IPS-11a (cell line): Measurements from ENCODE around the gene INTS15.
"Not testable (repeated sequence)": the region's sequence is repeated elsewhere in the genome, so short reads cannot be mapped to it uniquely, and the experiment has no call there.

ENCODE experiments used
- H3K4me3 ChIP-seq: one replicate; pipeline ENCODE4 v1.5.1; 2013; ENCODE audit warnings: low read depth, low read length, control low read depth

The INTS15 gene

DNA sequence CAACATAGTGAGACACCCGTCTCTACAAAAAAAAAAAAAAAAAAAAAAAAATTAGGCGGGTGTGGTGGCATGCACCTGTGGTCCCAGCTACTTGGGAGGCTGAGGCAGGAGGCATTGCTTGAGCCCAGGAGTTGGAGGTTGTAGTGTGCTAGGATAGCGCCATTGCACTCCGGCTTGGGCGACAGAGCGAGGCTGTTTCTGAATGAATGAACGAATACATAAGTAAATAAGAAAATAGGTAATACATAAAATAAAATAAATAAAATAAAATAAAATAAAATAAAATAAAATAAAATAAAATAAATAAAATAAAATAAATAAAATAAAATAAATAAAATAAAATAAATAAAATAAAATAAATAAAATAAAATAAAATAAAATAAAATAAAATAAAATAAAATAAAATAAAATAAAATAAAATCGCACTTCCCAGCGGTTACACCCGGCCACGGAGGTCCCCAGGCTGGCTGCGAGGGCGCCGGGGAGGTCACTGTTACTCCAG lies 12.9 kb upstream of the INTS15 start:
- peak overlapping the region; percentile 60 for H3K4me3 ChIP-seq

- H3K4me3 ChIP-seq = peak within 1 kb of the TSS; percentile 60
Observed at GRCh38 chr7:6577369-6578113, 12.3 kb upstream of the INTS15 start, which contains the start of gene ZDHHC4. Gene ZDHHC4, plus strand, starts transcription at chr7:6577454. Its CDS starts 3,108 bp downstream, at chr7:6580562.

DNA sequence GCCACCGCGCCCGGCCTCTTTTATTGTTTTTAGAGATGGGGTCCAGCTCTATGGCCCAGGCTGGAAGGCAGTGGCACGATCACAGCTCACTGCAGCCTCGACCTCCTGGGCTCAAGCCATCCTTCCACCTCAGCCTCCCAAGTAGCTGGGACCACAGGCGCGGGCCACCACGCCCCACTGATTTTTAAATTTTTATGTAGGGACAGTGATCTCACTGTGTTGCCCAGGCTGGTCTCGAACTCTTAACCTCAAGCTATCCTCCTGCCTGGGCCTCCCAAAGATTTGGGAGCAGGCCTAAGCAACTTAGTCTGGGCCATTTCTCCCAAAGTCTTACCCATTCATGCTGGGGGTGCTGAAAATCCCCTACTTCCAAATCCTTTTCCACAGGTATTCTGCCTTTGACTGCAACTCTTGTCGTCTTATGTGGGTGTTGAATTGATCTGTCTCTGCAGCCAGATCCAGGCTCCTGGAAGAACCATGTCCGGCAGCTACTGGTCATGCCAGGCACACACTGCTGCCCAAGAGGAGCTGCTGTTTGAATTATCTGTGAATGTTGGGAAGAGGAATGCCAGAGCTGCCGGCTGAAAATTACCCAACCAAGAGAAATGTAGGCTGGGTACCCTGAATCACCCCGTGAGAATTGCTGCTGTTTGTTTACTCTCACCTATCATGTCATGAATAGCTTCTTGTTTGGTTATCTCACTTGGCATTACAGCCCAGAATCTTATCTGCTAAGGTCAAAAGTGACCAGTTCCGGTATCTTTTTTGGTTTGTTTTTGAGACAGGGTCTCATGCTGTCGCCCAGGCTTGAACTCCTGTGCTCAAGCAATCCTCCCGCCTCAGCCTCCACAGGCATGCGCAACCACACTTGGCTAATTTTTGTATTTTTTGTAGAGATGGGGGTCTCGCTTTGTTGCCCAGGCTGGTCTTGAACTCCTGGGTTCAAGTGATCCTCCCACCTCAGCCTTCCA lies 11.4 kb upstream of the INTS15 start:
- H3K4me3 ChIP-seq = no peak overlapping the region

- H3K4me3 ChIP-seq = no peak overlapping the region
Observed at GRCh38 chr7:6579446-6579845, 10.4 kb upstream of the INTS15 start.

DNA sequence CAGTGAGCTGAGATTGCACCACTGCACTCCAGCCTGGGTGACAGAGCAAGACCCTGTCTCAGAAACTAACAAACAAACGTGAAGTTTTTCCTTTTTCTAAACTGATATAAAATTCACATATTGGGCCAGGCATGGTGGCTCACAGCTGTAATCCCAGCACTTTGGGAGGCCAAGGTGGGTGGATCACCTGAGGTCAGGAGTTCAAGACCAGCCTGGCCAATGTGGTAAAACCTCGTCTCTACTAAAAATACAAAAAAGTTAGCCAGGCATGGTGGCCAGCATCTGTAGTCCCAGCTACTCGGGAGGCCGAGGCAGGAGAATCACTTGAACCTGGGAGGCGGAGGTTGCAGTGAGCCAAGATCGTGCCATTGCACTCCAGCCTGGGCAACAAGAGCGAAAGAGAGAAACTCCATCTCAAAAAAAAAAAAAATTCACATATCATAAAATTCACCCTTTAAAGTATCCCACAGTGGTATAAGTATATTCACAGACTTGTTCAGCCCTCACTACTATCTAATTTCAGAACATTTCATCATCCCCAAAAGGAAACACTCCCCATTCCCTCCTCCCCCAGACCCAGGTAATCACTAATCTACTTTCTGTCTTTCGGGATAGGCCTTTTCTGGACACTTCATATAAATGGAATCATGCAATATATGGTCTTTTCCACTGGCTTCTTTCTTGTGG lies 3.9 kb upstream of the INTS15 start:
- H3K4me3 ChIP-seq = not testable (repeated sequence)

DNA sequence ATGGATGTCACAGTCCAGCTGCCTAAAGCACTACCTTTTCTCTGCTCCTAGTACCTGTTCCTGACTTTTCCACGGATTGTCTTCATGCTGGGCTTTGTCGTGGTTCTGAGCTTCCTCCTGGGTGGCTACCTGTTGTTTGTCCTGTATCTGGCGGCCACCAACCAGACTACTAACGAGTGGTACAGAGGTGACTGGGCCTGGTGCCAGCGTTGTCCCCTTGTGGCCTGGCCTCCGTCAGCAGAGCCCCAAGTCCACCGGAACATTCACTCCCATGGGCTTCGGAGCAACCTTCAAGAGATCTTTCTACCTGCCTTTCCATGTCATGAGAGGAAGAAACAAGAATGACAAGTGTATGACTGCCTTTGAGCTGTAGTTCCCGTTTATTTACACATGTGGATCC lies 1.3 kb upstream of the INTS15 start:
- H3K4me3 ChIP-seq = no peak overlapping the region

GRCh38 chr7:6589151-6589828 lies 531 bp upstream of the INTS15 start:
- no peak overlapping the region for H3K4me3 ChIP-seq

DNA sequence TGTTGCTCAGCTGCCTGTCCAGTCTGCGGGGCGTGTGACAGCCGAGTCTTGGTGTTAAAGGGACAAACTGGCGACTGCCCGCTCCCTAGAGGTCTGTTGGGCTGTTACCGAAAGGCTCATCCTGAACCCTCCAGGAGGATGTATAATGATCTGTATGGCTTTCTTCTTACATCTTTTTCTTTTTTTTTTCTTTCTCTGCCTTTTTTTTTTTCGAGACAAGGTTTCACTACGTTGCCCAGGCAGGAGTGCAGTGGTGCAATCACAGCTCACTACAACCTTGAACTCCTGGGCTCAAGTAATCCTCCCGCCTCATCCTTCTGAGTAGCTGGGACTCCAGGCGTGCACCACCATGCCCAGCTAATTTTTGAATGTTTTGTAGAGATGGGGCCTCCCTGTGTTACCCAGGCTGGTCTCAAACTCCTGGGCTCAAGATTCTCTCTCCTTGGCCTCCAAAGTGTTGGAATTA lies 857 bp downstream of the INTS15 start:
- H3K4me3 ChIP-seq = peak overlapping the region; percentile 85

DNA sequence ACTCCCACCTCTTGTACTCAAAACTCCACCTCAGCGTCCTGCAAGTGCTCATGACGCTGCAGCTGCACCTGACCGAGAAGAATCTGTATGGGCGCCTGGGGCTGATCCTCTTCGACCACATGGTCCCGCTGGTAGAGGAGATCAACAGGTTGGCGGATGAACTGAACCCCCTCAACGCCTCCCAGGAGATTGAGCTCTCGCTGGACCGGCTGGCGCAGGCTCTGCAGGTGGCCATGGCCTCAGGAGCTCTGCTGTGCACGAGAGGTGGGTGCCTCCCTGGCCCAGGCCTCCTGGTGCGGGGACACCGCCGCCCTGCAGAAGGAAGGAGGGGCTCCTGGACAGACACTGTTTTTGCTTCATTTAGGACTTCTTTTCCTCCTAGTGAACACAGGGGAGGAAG lies 10.3 kb downstream of the INTS15 start:
- no peak overlapping the region for H3K4me3 ChIP-seq

GRCh38 chr7:6604458-6604857 lies 14.6 kb downstream of the INTS15 start:
- H3K4me3 ChIP-seq = no peak overlapping the region

GRCh38 chr7:6606866-6607583 lies 17.2 kb downstream of the INTS15 start:
- H3K4me3 ChIP-seq = no peak overlapping the region

DNA sequence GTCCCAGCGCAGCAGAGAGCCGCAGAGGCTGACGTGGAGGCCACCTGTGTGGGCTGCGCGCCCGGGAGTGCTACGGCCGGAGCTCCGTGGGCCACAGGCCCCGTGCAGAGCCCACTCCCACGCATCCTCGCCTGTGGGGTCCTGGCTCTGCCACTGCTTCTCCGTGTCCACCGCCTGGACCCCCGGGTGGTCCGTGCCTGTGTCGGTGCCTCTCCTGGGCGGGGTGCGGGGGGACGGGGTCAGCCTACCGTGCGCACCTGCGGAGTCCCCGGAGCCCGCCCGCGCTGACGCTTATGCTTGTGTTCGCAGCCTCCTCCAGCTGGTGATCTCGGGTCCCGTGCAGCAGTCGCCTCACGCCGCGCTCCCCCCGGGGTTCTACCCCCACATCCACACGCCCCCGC lies 17.8 kb downstream of the INTS15 start:
- no peak overlapping the region for H3K4me3 ChIP-seq

GRCh38 chr7:6608081-6608480 lies 18.3 kb downstream of the INTS15 start:
- no peak overlapping the region for H3K4me3 ChIP-seq

DNA sequence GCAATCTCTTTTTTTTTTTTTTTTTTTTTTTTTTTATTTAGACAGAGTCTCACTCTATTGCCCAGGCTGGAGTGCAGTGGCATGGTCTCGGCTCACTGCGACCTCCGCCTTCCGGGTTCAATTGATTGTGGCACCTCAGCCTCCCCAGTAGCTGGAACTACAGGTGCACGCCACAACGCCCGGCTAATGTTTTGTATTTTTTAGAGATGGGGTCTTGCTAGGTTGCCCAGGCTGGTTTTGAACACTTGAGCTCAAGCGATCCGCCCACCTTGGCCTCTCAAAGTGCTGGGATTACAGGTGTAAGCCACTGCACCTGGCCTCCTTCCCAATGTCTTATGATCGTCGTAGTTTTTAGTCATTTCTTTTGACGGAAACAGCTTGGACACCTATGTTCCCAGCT lies 19.0 kb downstream of the INTS15 start:
- H3K4me3 ChIP-seq = no peak overlapping the region

DNA sequence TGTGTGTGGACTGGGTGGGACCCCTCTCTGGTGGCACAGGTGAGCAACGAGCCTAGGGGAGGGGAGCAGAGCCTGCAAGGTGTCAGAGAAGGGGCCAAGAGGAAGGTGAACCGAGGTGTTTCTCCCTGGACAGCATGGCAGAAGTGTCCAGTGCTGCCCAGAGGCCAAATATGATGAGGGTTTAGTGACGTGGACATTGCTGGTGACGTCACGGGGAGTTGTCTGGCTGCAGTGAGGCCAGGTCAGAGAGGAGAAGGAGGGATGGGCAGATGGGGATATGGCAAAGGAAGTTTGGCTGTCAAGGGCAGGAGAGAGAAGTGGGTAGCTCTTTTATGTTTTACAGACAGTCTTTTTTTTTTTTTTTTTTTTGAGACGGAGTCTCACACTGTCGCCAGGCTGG lies 23.0 kb downstream of the INTS15 start:
- H3K4me3 ChIP-seq = no peak overlapping the region

- H3K4me3 ChIP-seq = no peak overlapping the region
Observed at GRCh38 chr7:6613706-6614105, 23.9 kb downstream of the INTS15 start.

GRCh38 chr7:6614953-6615722 lies 25.3 kb downstream of the INTS15 start, which contains the start of gene ZNF853:
Gene ZNF853, plus strand, starts transcription at chr7:6615610. Its CDS starts 565 bp downstream, at chr7:6616175.
- H3K4me3 ChIP-seq = peak within 1 kb of the TSS; percentile 70

DNA sequence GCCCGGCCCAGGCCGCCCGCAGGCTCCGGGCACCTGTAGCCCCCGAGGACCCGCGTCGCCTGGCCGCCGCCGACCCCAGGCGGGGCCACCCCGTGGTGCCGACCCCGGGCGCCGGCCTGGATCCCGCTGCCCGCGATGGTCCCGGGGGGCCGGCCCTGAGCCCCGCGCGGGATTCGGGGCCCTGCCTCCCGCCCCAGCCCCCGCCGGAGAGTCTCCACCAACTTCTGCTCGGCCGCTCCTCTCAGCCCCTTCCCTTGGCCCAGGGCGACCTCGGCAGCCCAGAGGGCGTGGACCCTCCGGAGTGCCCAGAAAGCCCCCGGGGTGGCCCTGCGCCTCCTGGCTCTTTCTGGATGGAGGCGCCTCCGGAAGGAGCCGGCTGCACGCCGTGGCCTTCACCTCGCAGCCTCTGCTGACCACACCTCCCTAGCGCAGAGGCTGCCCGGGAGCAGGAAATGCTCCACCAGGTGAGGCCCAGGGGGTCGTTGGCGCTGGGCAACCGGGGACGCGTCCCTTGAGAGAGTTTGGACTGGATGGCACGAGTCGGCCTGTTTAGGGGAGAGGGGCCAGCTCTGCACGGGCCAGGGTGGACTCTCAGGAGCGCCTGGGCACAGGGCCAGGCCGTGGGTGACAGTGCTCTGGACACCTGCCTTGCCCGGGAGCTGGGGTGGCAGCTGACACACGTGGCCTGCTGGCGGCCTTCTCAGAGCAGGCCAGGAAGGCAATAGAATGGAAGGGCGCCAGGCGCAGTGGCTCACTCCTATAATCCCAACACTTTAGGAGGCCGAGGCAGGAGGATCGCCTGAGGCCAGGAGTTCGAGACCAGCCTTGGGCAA lies 26.1 kb downstream of the INTS15 start:
- peak overlapping the region; percentile 51 for H3K4me3 ChIP-seq
